Mesendoderm (in vitro differentiated cells): ENCODE measurements around the gene ARRDC1.
"Not testable (repeated sequence)": the region's sequence is repeated elsewhere in the genome, so short reads cannot be mapped to it uniquely, and the experiment has no call there.

Experiments used
- DNase-seq: peaks from one replicate; pipeline ENCODE4 v3.0.0; 2013
- H2AK5ac ChIP-seq: 2 replicates; pipeline ENCODE4 v1.6.1; 2013; ENCODE audit warnings: low read length, inconsistent platforms
- H2BK120ac ChIP-seq: 2 replicates; pipeline ENCODE4 v1.6.1; 2013; ENCODE audit warnings: low read depth, mild to moderate bottlenecking, low read length, moderate library complexity, mixed read lengths
- H2BK15ac ChIP-seq: replicated peaks from 2 replicates; pipeline ENCODE4 v1.6.1; 2013; ENCODE audit warnings: low read depth, mild to moderate bottlenecking, moderate library complexity
- H2BK5ac ChIP-seq: 2 replicates; pipeline ENCODE4 v1.6.1; 2013; ENCODE audit warnings: low read length, inconsistent platforms
- H3K18ac ChIP-seq: 2 replicates; pipeline ENCODE4 v1.6.1; 2013; ENCODE audit warnings: mild to moderate bottlenecking, low read length, mixed read lengths
- H3K23ac ChIP-seq: one replicate; pipeline ENCODE4 v1.6.1; 2013; ENCODE audit warnings: low read length
- H3K27ac ChIP-seq: 2 replicates; pipeline ENCODE4 v1.5.1; 2013; ENCODE audit warnings: low read depth, mild to moderate bottlenecking, inconsistent platforms, low read length, moderate library complexity
- H3K27me3 ChIP-seq: 2 replicates; pipeline ENCODE4 v1.6.1; 2013; ENCODE audit warnings: low read length, control low read depth, mild to moderate bottlenecking, inconsistent platforms; ENCODE audit not compliant: insufficient read depth, poor library complexity
- H3K36me3 ChIP-seq: 2 replicates; pipeline ENCODE4 v1.6.1; 2013; ENCODE audit warnings: low read length, inconsistent platforms; ENCODE audit not compliant: control insufficient read depth, insufficient read depth
- H3K4ac ChIP-seq: one replicate; pipeline ENCODE4 v1.6.1; 2013; ENCODE audit warnings: low read depth, mild to moderate bottlenecking, low read length, moderate library complexity
- H3K4me1 ChIP-seq: 2 replicates; pipeline ENCODE4 v1.6.1; 2013; ENCODE audit warnings: low read depth, low read length, inconsistent platforms; ENCODE audit not compliant: control insufficient read depth
- H3K4me2 ChIP-seq: 2 replicates; pipeline ENCODE4 v1.6.1; 2013; ENCODE audit warnings: low read length
- H3K4me3 ChIP-seq: 2 replicates; pipeline ENCODE4 v1.5.1; 2013; ENCODE audit warnings: mild to moderate bottlenecking, low read length
- H3K56ac ChIP-seq: one replicate; pipeline ENCODE4 v1.6.1; 2013; ENCODE audit warnings: low read length
- H3K79me1 ChIP-seq: 2 replicates; pipeline ENCODE4 v1.6.1; 2013; ENCODE audit warnings: low read length, inconsistent platforms
- H3K79me2 ChIP-seq: 2 replicates; pipeline ENCODE4 v1.6.1; 2013; ENCODE audit warnings: mild to moderate bottlenecking, low read length; ENCODE audit not compliant: control insufficient read depth, insufficient read depth
- H3K9ac ChIP-seq: 2 replicates; pipeline ENCODE4 v1.6.1; 2013; ENCODE audit warnings: low read length, inconsistent platforms
- H4K5ac ChIP-seq: one replicate; pipeline ENCODE4 v1.6.1; 2013; ENCODE audit warnings: low read length
- H4K8ac ChIP-seq: one replicate; pipeline ENCODE4 v1.6.1; 2013; ENCODE audit warnings: low read depth, mild to moderate bottlenecking, control low read depth, low read length, moderate library complexity
- WGBS: extraction: QIAGEN DNeasy Blood & Tissue Kit; methylation state at CpG from one replicate; pipeline ENCODE4 v1.1.7; 2013; ENCODE audit warnings: low lambda C conversion rate, missing lambda C conversion rate; ENCODE audit not compliant: insufficient coverage; ENCODE audit errors: extremely low coverage; 5-methylcytosine and 5-hydroxymethylcytosine counted together

Gene ARRDC1

GRCh38 chr9:137622211-137622610 is 16.7 kb downstream of the ARRDC1 start:
- H2BK120ac ChIP-seq, H3K4me1 ChIP-seq, H3K9ac ChIP-seq, H4K5ac ChIP-seq, H3K4me3 ChIP-seq, H2BK5ac ChIP-seq, H3K18ac ChIP-seq, H3K36me3 ChIP-seq, H3K56ac ChIP-seq, H3K27me3 ChIP-seq, H3K27ac ChIP-seq, H3K4me2 ChIP-seq, H4K8ac ChIP-seq, DNase-seq, H3K4ac ChIP-seq, H3K23ac ChIP-seq, H2AK5ac ChIP-seq, H2BK15ac ChIP-seq: not testable (repeated sequence)
- no CpG with 5 or more reads among the region's 8 CpGs for WGBS
- peaks cover 78% of the 10 kb centered on the region for H3K79me2 ChIP-seq
- H3K79me1 ChIP-seq = peaks cover 14% of the 10 kb centered on the region

DNA sequence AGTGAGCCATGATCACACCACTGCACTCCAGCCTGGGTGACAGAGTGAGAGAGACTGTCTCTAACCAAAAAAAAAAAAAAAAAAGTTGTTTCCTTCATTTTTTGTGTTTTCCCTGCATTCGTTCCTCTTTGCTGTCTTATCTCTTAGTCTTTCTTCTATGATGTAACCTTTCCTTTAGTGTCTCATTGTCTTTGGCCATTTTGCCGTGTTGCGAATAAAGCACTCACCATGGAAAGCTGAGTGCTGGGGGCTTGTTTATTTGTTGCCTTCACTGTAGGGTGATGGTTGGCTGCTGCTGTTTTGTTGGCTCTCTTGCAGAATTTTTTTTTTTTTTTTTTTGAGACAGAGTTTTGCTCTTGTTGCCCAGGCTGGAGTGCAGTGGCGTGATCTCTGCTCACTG is 21.0 kb downstream of the ARRDC1 start:
- Histone ChIP-seq H3K79me1 (peaks cover 11% of the 10 kb centered on the region), H3K27ac (no peak overlapping the region), H3K9ac (no peak overlapping the region), H2BK120ac (no peak overlapping the region), H3K56ac (no peak overlapping the region), H3K4me2 (no peak overlapping the region), H4K8ac (no peak overlapping the region), H3K4ac (no peak overlapping the region), H3K79me2 (peaks cover 76% of the 10 kb centered on the region), H2AK5ac (no peak overlapping the region), H3K23ac (no peak overlapping the region), H3K36me3 (no peaks in the 10 kb centered on the region), H3K4me3 (no peak overlapping the region), H3K18ac (no peak overlapping the region), H3K4me1 (no peaks in the 10 kb centered on the region), H3K27me3 (no peaks in the 10 kb centered on the region), H4K5ac (no peak overlapping the region), H2BK5ac (no peak overlapping the region), H2BK15ac (no peak overlapping the region)
- no peak for DNase-seq
- WGBS = no CpG with 5 or more reads among the region's 4 CpGs

DNA sequence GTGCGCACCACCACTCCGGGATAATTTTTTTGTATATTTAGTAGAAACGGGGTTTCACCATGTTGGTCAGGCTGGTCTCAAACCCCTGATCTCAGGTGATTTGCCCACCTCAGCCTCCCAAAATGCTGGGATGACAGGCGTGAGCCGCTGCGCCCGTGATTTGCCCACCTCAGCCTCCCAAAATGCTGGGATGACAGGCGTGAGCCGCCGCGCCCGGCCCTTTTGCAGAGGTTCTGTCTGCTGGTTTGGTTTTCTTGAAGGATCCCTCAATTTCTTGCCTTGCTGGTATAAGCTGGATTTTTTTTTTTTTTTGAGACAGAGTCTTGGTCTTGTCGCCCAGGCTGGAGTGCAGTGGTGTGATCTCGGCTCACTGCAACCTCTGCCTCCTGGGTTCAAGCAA is 21.9 kb downstream of the ARRDC1 start:
- not testable (repeated sequence) for H3K4me3 ChIP-seq, H4K5ac ChIP-seq, H3K18ac ChIP-seq, H3K4me2 ChIP-seq, H3K36me3 ChIP-seq, H3K27ac ChIP-seq, H3K27me3 ChIP-seq, H3K4me1 ChIP-seq, H2BK15ac ChIP-seq, H2BK5ac ChIP-seq, H3K56ac ChIP-seq, DNase-seq, H4K8ac ChIP-seq, H2AK5ac ChIP-seq, H2BK120ac ChIP-seq, H3K9ac ChIP-seq, H3K4ac ChIP-seq, H3K23ac ChIP-seq
- WGBS = no CpG with 5 or more reads among the region's 14 CpGs
- Histone ChIP-seq H3K79me1 (peaks cover 17% of the 10 kb centered on the region), H3K79me2 (peaks cover 79% of the 10 kb centered on the region)

DNA sequence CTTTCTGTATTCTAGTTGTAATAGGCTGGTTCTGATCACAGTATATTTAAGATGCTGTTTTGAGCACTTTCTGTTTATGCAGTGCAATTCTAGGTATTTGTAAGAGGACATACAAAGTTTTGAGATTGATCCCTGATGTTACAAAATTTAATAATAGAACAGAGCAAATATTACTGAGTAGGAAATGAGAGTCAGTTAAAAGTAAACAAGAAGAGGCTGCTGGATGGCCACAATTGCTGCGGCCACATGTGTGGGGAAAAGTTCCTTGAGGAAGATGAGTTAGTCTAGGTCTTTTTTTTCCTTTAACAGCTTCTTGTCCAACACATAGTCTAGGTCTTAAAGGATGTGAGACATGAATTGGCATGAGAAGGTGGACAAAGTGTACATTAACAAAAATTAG is 24.6 kb downstream of the ARRDC1 start:
- Histone ChIP-seq H3K79me2 (peaks cover 76% of the 10 kb centered on the region), H3K56ac (no peak overlapping the region), H4K8ac (no peak overlapping the region), H2AK5ac (no peak overlapping the region), H3K4me2 (no peak overlapping the region), H3K18ac (no peak overlapping the region), H4K5ac (no peak overlapping the region), H3K4me3 (no peak overlapping the region), H2BK15ac (no peak overlapping the region), H3K23ac (no peak overlapping the region), H3K79me1 (peaks cover 24% of the 10 kb centered on the region), H3K27me3 (no peaks in the 10 kb centered on the region), H2BK5ac (no peak overlapping the region), H2BK120ac (no peak overlapping the region), H3K36me3 (no peaks in the 10 kb centered on the region), H3K4ac (no peak overlapping the region), H3K9ac (no peak overlapping the region), H3K4me1 (peaks cover 3% of the 10 kb centered on the region), H3K27ac (no peak overlapping the region)
- WGBS = no CpG with 5 or more reads among the region's 1 CpG
- DNase-seq = no peak

- H3K23ac ChIP-seq = no peak overlapping the region
- no peak overlapping the region for H3K4ac ChIP-seq
- H4K8ac ChIP-seq = no peak overlapping the region
- H2BK5ac ChIP-seq = no peak overlapping the region
- DNase-seq = no peak
- no peak overlapping the region for H2BK15ac ChIP-seq
- peaks cover 24% of the 10 kb centered on the region for H3K79me1 ChIP-seq
- H3K56ac ChIP-seq = no peak overlapping the region
- H3K27me3 ChIP-seq = no peaks in the 10 kb centered on the region
- H4K5ac ChIP-seq = no peak overlapping the region
- no peak overlapping the region for H3K27ac ChIP-seq
- peaks cover 3% of the 10 kb centered on the region for H3K4me1 ChIP-seq
- no peak overlapping the region for H3K9ac ChIP-seq
- peaks cover 74% of the 10 kb centered on the region for H3K79me2 ChIP-seq
- no peak overlapping the region for H3K4me3 ChIP-seq
- no peak overlapping the region for H3K18ac ChIP-seq
- no CpG with 5 or more reads among the region's 4 CpGs for WGBS
- no peak overlapping the region for H3K4me2 ChIP-seq
- no peak overlapping the region for H2AK5ac ChIP-seq
- H2BK120ac ChIP-seq = no peak overlapping the region
- H3K36me3 ChIP-seq = no peaks in the 10 kb centered on the region
These were observed 25.2 kb downstream of the ARRDC1 start for GRCh38 chr9:137630679-137631078.
